Measurements from ENCODE around the gene BCL6. TPM values are rescaled to one million over a fixed set of nuclear protein-coding genes. Genes with fewer than 3 reads are reported as not detected.

Gene BCL6
- total RNA-seq, 1 donor from 2014 or later: 46.2 TPM

DNA sequence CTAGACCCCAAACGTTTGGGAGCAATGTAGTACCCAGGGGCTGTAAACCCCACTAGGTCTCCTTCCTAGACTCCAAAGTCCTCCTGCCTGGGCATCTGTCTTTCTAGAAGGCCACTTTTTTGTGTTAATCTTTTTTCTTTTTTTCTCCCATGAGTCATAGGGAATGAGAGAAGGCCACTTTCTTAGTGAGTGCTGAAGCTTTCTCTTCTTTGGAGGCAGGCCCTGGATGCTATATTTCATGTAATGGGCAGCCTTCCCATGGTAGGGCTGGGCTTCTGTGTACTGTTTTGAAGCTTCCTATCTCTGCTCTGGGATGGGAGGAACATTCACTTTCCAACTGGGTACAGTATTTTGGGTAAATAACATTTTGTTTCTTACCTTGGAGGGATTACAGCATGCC is 27.7 kb downstream of the BCL6 start:
- no peak overlapping the region for H3K4me3 Mint-ChIP-seq (ENCODE audit: unreplicated experiment)
- FAIRE-seq (no peak), DNase-seq (ENCODE audit: low read depth) (peak; percentile 13)
- no peak overlapping the region for H2AFZ ChIP-seq (ENCODE audit: low read depth, low read length)
- no peaks in the 10 kb centered on the region for H3K9me3 Mint-ChIP-seq (ENCODE audit: unreplicated experiment)
- peaks cover 9% of the 10 kb centered on the region for H3K36me3 ChIP-seq (ENCODE audit: insufficient read depth, low read length)
- TF ChIP-seq EZH2 (IDR thresholded peaks at IDR 0.05; ENCODE audit: insufficient read depth, low read length): no peak
- TF ChIP-seq, protein P1, sequence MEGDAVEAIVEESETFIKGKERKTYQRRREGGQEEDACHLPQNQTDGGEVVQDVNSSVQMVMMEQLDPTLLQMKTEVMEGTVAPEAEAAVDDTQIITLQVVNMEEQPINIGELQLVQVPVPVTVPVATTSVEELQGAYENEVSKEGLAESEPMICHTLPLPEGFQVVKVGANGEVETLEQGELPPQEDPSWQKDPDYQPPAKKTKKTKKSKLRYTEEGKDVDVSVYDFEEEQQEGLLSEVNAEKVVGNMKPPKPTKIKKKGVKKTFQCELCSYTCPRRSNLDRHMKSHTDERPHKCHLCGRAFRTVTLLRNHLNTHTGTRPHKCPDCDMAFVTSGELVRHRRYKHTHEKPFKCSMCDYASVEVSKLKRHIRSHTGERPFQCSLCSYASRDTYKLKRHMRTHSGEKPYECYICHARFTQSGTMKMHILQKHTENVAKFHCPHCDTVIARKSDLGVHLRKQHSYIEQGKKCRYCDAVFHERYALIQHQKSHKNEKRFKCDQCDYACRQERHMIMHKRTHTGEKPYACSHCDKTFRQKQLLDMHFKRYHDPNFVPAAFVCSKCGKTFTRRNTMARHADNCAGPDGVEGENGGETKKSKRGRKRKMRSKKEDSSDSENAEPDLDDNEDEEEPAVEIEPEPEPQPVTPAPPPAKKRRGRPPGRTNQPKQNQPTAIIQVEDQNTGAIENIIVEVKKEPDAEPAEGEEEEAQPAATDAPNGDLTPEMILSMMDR (IDR thresholded peaks at IDR 0.05; ENCODE audit: insufficient read depth, low read depth, low read length): no peak
- no peak overlapping the region for H3K27ac ChIP-seq (ENCODE audit: low read depth, low read length)
- H4K20me1 ChIP-seq (ENCODE audit: insufficient read depth, low read length): peaks cover 4% of the 10 kb centered on the region
- H3K79me2 ChIP-seq (ENCODE audit: insufficient read depth, low read length): no peaks in the 10 kb centered on the region
- peaks cover 2% of the 10 kb centered on the region for H3K4me1 Mint-ChIP-seq (ENCODE audit: low read depth, unreplicated experiment)
- H3K27ac Mint-ChIP-seq (ENCODE audit: unreplicated experiment): no peak overlapping the region
- H3K27me3 Mint-ChIP-seq (ENCODE audit: low read depth, unreplicated experiment): peaks cover 7% of the 10 kb centered on the region
- H3K9ac ChIP-seq (ENCODE audit: low read length): no peak overlapping the region
- no peaks in the 10 kb centered on the region for H3K9me3 ChIP-seq (ENCODE audit: insufficient read depth, low read depth, low read length)
- peaks cover 5% of the 10 kb centered on the region for H3K27me3 ChIP-seq (ENCODE audit: insufficient read depth, low read length)
- H3K4me2 ChIP-seq (ENCODE audit: low read length): no peak overlapping the region
- no peak overlapping the region for H3K4me3 ChIP-seq (ENCODE audit: insufficient read depth, low read depth, low read length)
- no peaks in the 10 kb centered on the region for H3K4me1 ChIP-seq (ENCODE audit: insufficient read depth, low read length)
- H3K36me3 Mint-ChIP-seq (ENCODE audit: low read depth, unreplicated experiment): peaks cover 7% of the 10 kb centered on the region

DNA sequence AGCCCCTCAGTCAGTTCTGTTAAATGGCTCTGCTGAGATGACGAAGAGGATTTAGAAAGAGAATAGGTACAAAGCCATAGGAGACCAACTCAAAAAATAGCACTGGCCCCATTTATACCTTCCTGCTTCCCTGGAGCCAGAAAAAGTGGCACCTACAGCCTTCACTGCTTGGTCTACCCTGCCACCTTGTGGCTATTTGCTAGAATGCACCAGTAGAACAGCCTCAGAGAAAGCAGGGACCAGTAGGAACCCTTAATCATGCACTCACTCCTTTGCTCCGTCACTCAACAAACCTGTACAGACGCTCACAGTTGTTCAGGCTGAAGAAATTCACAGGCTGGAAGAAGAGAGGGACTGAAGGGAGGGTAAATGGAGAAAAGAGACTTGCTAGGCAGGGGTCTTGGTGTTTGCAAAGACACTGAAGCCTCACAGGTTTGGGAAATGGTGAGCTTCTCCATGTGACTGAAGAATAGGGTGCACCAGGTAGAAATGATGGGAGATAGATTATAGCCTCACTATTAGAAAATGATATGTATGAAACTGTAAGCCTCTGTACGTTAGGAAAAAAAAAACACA is 30.8 kb downstream of the BCL6 start:
- no peaks in the 10 kb centered on the region for H3K36me3 Mint-ChIP-seq (ENCODE audit: low read depth, unreplicated experiment)
- H3K27me3 Mint-ChIP-seq (ENCODE audit: low read depth, unreplicated experiment): peaks cover 7% of the 10 kb centered on the region
- no peak overlapping the region for H3K4me2 ChIP-seq (ENCODE audit: low read length)
- no peak overlapping the region for H3K27ac Mint-ChIP-seq (ENCODE audit: unreplicated experiment)
- no peak overlapping the region for H3K9ac ChIP-seq (ENCODE audit: low read length)
- H3K9me3 ChIP-seq (ENCODE audit: insufficient read depth, low read depth, low read length): no peaks in the 10 kb centered on the region
- no peaks in the 10 kb centered on the region for H4K20me1 ChIP-seq (ENCODE audit: insufficient read depth, low read length)
- H3K4me3 Mint-ChIP-seq (ENCODE audit: unreplicated experiment): no peak overlapping the region
- no peaks in the 10 kb centered on the region for H3K36me3 ChIP-seq (ENCODE audit: insufficient read depth, low read length)
- peaks cover 2% of the 10 kb centered on the region for H3K4me1 Mint-ChIP-seq (ENCODE audit: low read depth, unreplicated experiment)
- peak; percentile 41 for DNase-seq (ENCODE audit: low read depth)
- no peak overlapping the region for H3K4me3 ChIP-seq (ENCODE audit: insufficient read depth, low read depth, low read length)
- FAIRE-seq: peak; percentile 82
- no peaks in the 10 kb centered on the region for H3K4me1 ChIP-seq (ENCODE audit: insufficient read depth, low read length)
- H3K27me3 ChIP-seq (ENCODE audit: insufficient read depth, low read length): peaks cover 5% of the 10 kb centered on the region
- H3K9me3 Mint-ChIP-seq (ENCODE audit: unreplicated experiment): no peaks in the 10 kb centered on the region
- no peak overlapping the region for H2AFZ ChIP-seq (ENCODE audit: low read depth, low read length)
- H3K27ac ChIP-seq (ENCODE audit: low read depth, low read length): no peak overlapping the region
- no peaks in the 10 kb centered on the region for H3K79me2 ChIP-seq (ENCODE audit: insufficient read depth, low read length)
- no peak for TF ChIP-seq EZH2 (IDR thresholded peaks at IDR 0.05; ENCODE audit: insufficient read depth, low read length)
- TF ChIP-seq, protein P1 (IDR thresholded peaks at IDR 0.05; ENCODE audit: insufficient read depth, low read depth, low read length): peak; percentile 96

DNA sequence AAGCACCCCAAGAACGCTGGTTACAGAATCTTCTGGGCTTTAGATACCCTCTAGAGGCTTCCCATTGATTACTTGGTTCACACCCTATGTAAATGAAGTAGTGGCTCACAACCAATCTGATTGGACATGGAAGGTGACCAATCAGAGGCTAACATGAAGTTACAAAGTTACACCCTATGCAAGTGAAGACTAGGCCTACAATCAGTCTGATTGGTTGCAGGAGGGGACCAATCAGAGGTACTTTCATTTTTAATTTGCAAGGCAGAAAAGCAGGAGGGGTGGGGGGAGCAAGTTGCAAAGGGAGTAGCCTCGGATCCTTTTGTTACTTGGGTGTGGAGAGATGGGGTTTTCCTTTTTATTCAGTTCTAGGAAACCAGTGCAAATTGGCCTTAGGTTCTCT is 31.8 kb downstream of the BCL6 start:
- Histone ChIP-seq H3K4me3 (ENCODE audit: insufficient read depth, low read depth, low read length) (no peak overlapping the region), H4K20me1 (ENCODE audit: insufficient read depth, low read length) (no peaks in the 10 kb centered on the region), H3K36me3 (ENCODE audit: insufficient read depth, low read length) (no peaks in the 10 kb centered on the region), H2AFZ (ENCODE audit: low read depth, low read length) (no peak overlapping the region), H3K27ac (ENCODE audit: low read depth, low read length) (no peak overlapping the region), H3K9ac (ENCODE audit: low read length) (no peak overlapping the region), H3K27me3 (ENCODE audit: insufficient read depth, low read length) (peaks cover 5% of the 10 kb centered on the region), H3K4me1 (ENCODE audit: insufficient read depth, low read length) (no peaks in the 10 kb centered on the region), H3K79me2 (ENCODE audit: insufficient read depth, low read length) (no peaks in the 10 kb centered on the region), H3K9me3 (ENCODE audit: insufficient read depth, low read depth, low read length) (no peaks in the 10 kb centered on the region), H3K4me2 (ENCODE audit: low read length) (no peak overlapping the region)
- no peak for FAIRE-seq
- Mint-ChIP-seq H3K4me3 (ENCODE audit: unreplicated experiment) (no peak overlapping the region), H3K27ac (ENCODE audit: unreplicated experiment) (no peak overlapping the region), H3K4me1 (ENCODE audit: low read depth, unreplicated experiment) (peaks cover 2% of the 10 kb centered on the region), H3K27me3 (ENCODE audit: low read depth, unreplicated experiment) (peaks cover 7% of the 10 kb centered on the region), H3K36me3 (ENCODE audit: low read depth, unreplicated experiment) (no peaks in the 10 kb centered on the region), H3K9me3 (ENCODE audit: unreplicated experiment) (no peaks in the 10 kb centered on the region)
- peak; percentile 36 for DNase-seq (ENCODE audit: low read depth)
- TF ChIP-seq EZH2 (IDR thresholded peaks at IDR 0.05; ENCODE audit: insufficient read depth, low read length): no peak
- TF ChIP-seq, protein P1 (IDR thresholded peaks at IDR 0.05; ENCODE audit: insufficient read depth, low read depth, low read length): no peak
